Stimulated activated effector memory CD8-positive, alpha-beta T cell treated with anti-CD3 and anti-CD28 coated beads, Interleukin-12 subunit alpha, Interleukin-12 subunit beta, amount 100 ng/mL, for 72 hours (primary cell): ENCODE measurements around the gene IQCH.

Source experiments
- ATAC-seq: fragments of 150-1000 bp; cut with Tn5 transposase; 2 replicates; pipeline ENCODE4 v1.10.0; 2021
- DNase-seq, 2 donors: peaks; one replicate each; pipeline ENCODE4 v3.0.0; 2021 to 2022; ENCODE audit warnings: low spot score in 2 of 2
- H3K27ac Mint-ChIP-seq: one replicate; pipeline ENCODE4 v1.8.0; 2022; ENCODE audit warnings: mild to moderate bottlenecking, mixed read lengths
- H3K36me3 Mint-ChIP-seq: one replicate; pipeline ENCODE4 v1.8.0; 2022; ENCODE audit warnings: mild to moderate bottlenecking, mixed read lengths
- H3K4me1 Mint-ChIP-seq: one replicate; pipeline ENCODE4 v1.8.0; 2022; ENCODE audit warnings: mixed read lengths
- H3K4me3 Mint-ChIP-seq: one replicate; pipeline ENCODE4 v1.8.0; 2022; ENCODE audit warnings: mild to moderate bottlenecking, mixed read lengths
- H3K9me3 Mint-ChIP-seq: one replicate; pipeline ENCODE4 v1.8.0; 2022; ENCODE audit warnings: mixed read lengths

The IQCH gene

GRCh38 chr15:67512933-67513714 lies 258.5 kb downstream of the IQCH start:
- H3K9me3 Mint-ChIP-seq: no peaks in the 10 kb centered on the region

DNA sequence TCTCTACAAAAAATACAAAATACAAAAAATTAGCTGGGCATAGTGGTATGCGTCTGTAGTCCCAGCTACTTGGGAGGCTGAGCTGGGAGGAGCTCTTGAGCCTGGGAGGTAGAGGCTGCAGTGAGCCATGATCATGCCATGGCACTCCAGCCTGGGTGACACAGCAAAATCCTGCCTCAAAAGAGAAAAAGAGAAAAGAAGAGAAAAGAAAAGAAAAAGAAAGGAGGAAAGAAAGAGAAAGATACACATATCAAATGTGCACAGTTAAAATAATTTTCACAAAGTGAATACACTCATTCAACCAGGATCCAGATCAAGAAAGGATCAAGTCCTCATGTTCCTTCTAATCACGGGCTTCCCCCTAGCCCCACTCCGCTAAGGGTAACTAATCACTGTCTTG lies 260.5 kb downstream of the IQCH start:
- H3K9me3 Mint-ChIP-seq: no peaks in the 10 kb centered on the region
- no peak overlapping the region for H3K27ac Mint-ChIP-seq
- DNase-seq (no peak), ATAC-seq (no peak)
- no peak overlapping the region for H3K4me3 Mint-ChIP-seq
- H3K4me1 Mint-ChIP-seq: no peaks in the 10 kb centered on the region
- H3K36me3 Mint-ChIP-seq: peaks cover 28% of the 10 kb centered on the region

More at GRCh38 chr15:67512933-67513714, 258.5 kb downstream of the IQCH start:
- Mint-ChIP-seq H3K4me1 (no peaks in the 10 kb centered on the region), H3K4me3 (no peak overlapping the region), H3K36me3 (peaks cover 28% of the 10 kb centered on the region), H3K27ac (no peak overlapping the region)
- DNase-seq (no peak), ATAC-seq (no peak)

- Mint-ChIP-seq H3K27ac (no peak overlapping the region), H3K36me3 (peaks cover 28% of the 10 kb centered on the region), H3K4me3 (no peak overlapping the region), H3K9me3 (no peaks in the 10 kb centered on the region), H3K4me1 (no peaks in the 10 kb centered on the region)
- ATAC-seq (no peak), DNase-seq (no peak)
Observed at GRCh38 chr15:67515557-67515956, 261.0 kb downstream of the IQCH start.

DNA sequence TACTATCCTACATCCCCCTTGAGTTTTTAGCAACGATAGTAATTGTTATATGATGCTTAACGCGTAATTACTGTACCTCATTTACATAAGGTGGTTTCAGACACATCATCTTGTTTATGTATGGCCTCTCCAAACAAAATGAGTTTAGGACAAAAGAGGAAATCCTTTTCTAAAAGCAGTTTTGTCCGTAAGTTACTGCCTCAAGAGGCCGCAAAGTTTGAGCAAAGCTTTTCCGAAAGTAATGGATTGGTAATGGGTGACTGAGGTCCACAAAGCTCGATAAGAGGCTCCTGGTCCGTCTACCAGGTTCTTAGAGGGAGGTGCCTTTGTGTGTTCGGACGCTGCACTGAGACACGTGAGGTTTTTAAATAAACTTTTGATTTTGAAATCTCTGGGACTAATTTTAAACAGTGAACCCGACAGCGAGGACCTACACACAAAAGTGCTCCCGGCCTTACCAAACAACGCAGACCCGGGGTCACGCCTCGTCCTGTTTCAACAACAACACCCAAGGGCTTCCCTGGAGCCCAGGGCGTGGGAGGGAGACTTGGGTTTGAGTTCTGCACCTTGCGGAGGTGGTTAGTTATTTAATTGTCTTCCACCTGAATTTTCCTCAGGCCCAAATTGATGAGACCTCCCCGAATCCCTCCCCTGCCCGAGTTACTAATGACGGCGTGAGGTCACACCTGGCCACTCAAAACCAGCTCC lies 265.9 kb downstream of the IQCH start:
- ATAC-seq: peak; percentile 1
- peak overlapping the region; percentile 96 for H3K27ac Mint-ChIP-seq

GRCh38 chr15:67521029-67521782 lies 266.6 kb downstream of the IQCH start, which contains the start of gene C15orf61:
Gene C15orf61, plus strand, starts transcription at chr15:67521131. Its CDS starts 118 bp downstream, at chr15:67521249.
- H3K9me3 Mint-ChIP-seq: no peaks in the 10 kb centered on the region
- peak within 1 kb of the TSS; percentile 96 for H3K27ac Mint-ChIP-seq
- H3K4me3 Mint-ChIP-seq: peak within 1 kb of the TSS; percentile 93
- DNase-seq: peak; percentile 80 to 91
- peaks cover 21% of the 10 kb centered on the region for H3K4me1 Mint-ChIP-seq
- peaks cover 6% of the 10 kb centered on the region for H3K36me3 Mint-ChIP-seq
- peak; percentile 89 for ATAC-seq

More for the DNA sequence above, 265.9 kb downstream of the IQCH start:
- H3K4me1 Mint-ChIP-seq: peaks cover 21% of the 10 kb centered on the region
- H3K36me3 Mint-ChIP-seq: peaks cover 6% of the 10 kb centered on the region
- no peak for DNase-seq
- H3K9me3 Mint-ChIP-seq: no peaks in the 10 kb centered on the region
- H3K4me3 Mint-ChIP-seq: peak overlapping the region; percentile 93

DNA sequence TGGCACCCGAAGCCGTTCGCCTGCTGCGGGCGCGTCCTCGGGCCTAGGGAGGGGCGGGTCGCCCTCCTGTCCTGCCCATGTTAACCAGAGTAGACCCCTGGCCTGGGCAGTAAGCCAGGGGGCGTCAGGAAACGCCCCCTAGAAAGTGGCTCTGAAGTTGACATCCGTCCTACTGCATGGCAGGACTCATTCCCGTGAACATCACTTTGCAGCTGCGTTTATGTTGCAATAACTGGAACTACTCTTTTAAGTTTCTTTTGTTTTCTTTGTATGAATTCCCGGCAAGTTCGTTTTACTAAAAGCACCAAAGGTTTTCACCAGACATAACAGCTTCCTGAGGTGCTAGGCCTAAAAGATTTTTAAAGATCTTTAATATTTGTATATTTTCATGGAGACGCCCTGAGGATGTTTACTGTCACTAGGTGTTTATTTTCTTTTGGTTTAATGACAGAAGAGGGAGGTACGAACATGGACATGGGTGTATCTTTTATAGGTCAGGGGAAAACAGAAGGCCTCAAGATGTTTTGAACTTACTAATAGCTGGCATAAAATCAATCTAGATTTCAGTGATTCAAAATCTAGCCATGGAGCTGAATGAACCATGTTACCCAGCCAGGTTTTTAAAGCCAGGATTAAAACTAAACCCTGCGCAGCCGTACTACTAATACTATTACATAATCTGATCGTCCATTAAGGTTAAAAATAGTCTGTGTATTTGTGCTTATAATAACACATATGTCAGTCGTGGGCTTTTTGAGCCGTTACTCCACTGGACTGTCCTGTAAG lies 267.4 kb downstream of the IQCH start:
- DNase-seq: no peak
- no peak for ATAC-seq
- peak overlapping the region; percentile 96 for H3K27ac Mint-ChIP-seq
- peaks cover 21% of the 10 kb centered on the region for H3K4me1 Mint-ChIP-seq
- H3K4me3 Mint-ChIP-seq: peak overlapping the region; percentile 93
- H3K36me3 Mint-ChIP-seq: peaks cover 6% of the 10 kb centered on the region
- no peaks in the 10 kb centered on the region for H3K9me3 Mint-ChIP-seq

DNA sequence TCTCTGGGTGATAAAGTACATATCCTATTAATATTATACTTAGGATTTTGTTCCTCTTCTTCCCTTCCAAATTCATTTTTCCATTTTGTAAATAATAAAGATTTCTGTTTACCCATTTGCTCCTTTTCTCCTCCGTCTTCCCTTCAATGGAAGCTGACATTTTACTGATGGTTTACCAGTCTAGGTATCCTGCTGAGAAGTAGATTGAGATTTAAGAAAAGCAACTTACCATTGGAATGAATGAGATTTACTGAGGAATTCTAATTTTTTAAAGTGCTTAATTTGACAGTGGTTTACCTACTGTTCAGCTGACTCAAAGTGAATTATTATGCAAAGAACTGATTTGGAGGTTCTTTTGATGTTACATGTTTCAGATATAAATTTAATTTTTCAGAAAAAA lies 268.7 kb downstream of the IQCH start:
- H3K36me3 Mint-ChIP-seq: peaks cover 6% of the 10 kb centered on the region
- H3K4me3 Mint-ChIP-seq: no peak overlapping the region
- H3K9me3 Mint-ChIP-seq: no peaks in the 10 kb centered on the region
- no peak for DNase-seq
- ATAC-seq: no peak
- H3K27ac Mint-ChIP-seq: no peak overlapping the region
- peaks cover 21% of the 10 kb centered on the region for H3K4me1 Mint-ChIP-seq

GRCh38 chr15:67524235-67524634 lies 269.6 kb downstream of the IQCH start:
- no peak overlapping the region for H3K27ac Mint-ChIP-seq
- H3K4me3 Mint-ChIP-seq: no peak overlapping the region
- DNase-seq: no peak
- H3K36me3 Mint-ChIP-seq: peaks cover 6% of the 10 kb centered on the region
- no peaks in the 10 kb centered on the region for H3K9me3 Mint-ChIP-seq
- H3K4me1 Mint-ChIP-seq: peaks cover 21% of the 10 kb centered on the region
- no peak for ATAC-seq

DNA sequence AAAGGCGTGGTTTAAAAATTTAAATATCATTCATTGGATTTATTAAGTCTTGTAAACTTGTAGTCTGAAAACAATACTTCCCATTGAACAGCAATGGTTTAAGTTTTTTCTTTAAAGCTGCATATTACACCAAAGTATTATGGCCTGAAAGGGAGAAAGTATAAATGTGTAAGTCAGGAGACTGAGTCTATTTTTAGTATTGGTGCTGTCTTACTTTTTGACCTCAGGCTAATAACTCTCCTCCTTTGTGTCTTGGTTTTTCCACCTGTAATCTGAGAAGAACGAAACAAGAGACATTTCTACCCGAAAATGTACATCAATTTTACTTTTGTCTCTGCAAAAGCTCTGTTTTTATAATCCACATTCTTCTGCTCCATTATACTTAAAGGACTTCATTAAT lies 273.9 kb downstream of the IQCH start:
- no peaks in the 10 kb centered on the region for H3K9me3 Mint-ChIP-seq

GRCh38 chr15:67531379-67531914 lies 276.9 kb downstream of the IQCH start:
- Mint-ChIP-seq H3K27ac (no peak overlapping the region), H3K36me3 (no peaks in the 10 kb centered on the region), H3K4me3 (no peak overlapping the region), H3K9me3 (no peaks in the 10 kb centered on the region), H3K4me1 (peaks cover 4% of the 10 kb centered on the region)
- ATAC-seq (peak; percentile 79), DNase-seq (no peak)

More for the DNA sequence above, 273.9 kb downstream of the IQCH start:
- H3K27ac Mint-ChIP-seq: no peak overlapping the region
- ATAC-seq (no peak), DNase-seq (no peak)
- no peaks in the 10 kb centered on the region for H3K36me3 Mint-ChIP-seq
- no peak overlapping the region for H3K4me3 Mint-ChIP-seq
- H3K4me1 Mint-ChIP-seq: peaks cover 10% of the 10 kb centered on the region

DNA sequence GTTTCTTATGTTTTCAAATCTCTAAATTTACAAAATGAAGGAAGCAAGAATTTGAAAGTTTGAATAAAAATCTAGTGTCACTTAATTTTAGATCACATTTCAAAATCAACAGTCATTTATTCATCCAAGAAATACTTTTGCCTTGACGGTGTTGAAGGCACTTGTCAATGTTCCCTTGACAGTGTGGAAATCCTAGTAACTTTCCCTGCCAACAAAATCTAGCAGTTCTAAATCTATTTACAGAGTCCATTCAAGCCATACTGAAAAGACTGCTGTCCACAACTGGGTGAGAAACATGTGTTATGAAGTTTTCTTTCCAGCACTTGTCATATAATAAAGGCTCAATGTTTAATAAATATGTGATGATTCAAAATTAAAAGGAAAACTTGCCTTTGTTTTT lies 279.3 kb downstream of the IQCH start:
- Mint-ChIP-seq H3K27ac (no peak overlapping the region), H3K4me1 (peaks cover 13% of the 10 kb centered on the region), H3K9me3 (no peaks in the 10 kb centered on the region), H3K4me3 (no peak overlapping the region), H3K36me3 (no peaks in the 10 kb centered on the region)
- ATAC-seq (no peak), DNase-seq (no peak)

- ATAC-seq (no peak), DNase-seq (no peak)
- no peaks in the 10 kb centered on the region for H3K9me3 Mint-ChIP-seq
- no peaks in the 10 kb centered on the region for H3K36me3 Mint-ChIP-seq
- H3K4me1 Mint-ChIP-seq: peaks cover 17% of the 10 kb centered on the region
- no peak overlapping the region for H3K4me3 Mint-ChIP-seq
- no peak overlapping the region for H3K27ac Mint-ChIP-seq
Observed at GRCh38 chr15:67534360-67534759, 279.8 kb downstream of the IQCH start.

GRCh38 chr15:67537771-67538170 lies 283.2 kb downstream of the IQCH start:
- no peak for DNase-seq
- ATAC-seq: no peak
- Mint-ChIP-seq H3K4me3 (no peak overlapping the region), H3K4me1 (peaks cover 29% of the 10 kb centered on the region), H3K36me3 (peaks cover under 1% of the 10 kb centered on the region), H3K9me3 (no peaks in the 10 kb centered on the region), H3K27ac (no peak overlapping the region)
